Aorta (tissue), 5 donors: ENCODE data around the gene RNF111. TPM values are rescaled to one million over a fixed set of nuclear protein-coding genes. Genes with fewer than 3 reads are reported as not detected.

ENCODE experiments used
- ATAC-seq: fragments of 200-7000 bp; cut with Tn5 transposase; one replicate; pipeline ENCODE4 v1.9.1; 2022; ENCODE audit warnings: moderate library complexity; ENCODE audit not compliant: low FRiP score
- DNase-seq, 2 donors: peaks; one replicate each; pipeline ENCODE4 v3.0.0-alpha.2; 2020
- H3K27ac ChIP-seq, 2 donors: one replicate each; pipeline ENCODE4 v1.5.1; 2013; ENCODE audit warnings: low read length in 2 of 2, mild to moderate bottlenecking in 2 of 2, moderate library complexity in 2 of 2, control low read depth in 1 of 2, inconsistent platforms in 1 of 2, low read depth in 1 of 2
- H3K27me3 ChIP-seq, 2 donors: one replicate each; pipeline ENCODE4 v1.6.1; 2013; ENCODE audit warnings: control low read depth in 1 of 2, low read length in 1 of 2, mild to moderate bottlenecking in 1 of 2, moderate library complexity in 1 of 2; ENCODE audit not compliant: insufficient read depth in 2 of 2, control insufficient read depth in 1 of 2
- H3K36me3 ChIP-seq, 2 donors: one replicate each; pipeline ENCODE4 v1.6.1; 2013; ENCODE audit warnings: control low read depth in 1 of 2, low read length in 1 of 2, mild to moderate bottlenecking in 1 of 2; ENCODE audit not compliant: insufficient read depth in 2 of 2, control insufficient read depth in 1 of 2
- H3K4me1 ChIP-seq, 2 donors: one replicate each; pipeline ENCODE4 v1.6.1; 2013; ENCODE audit warnings: low read length in 2 of 2, control low read depth in 1 of 2, mild to moderate bottlenecking in 1 of 2, moderate library complexity in 1 of 2; ENCODE audit not compliant: insufficient read depth in 2 of 2, control insufficient read depth in 1 of 2
- H3K4me3 ChIP-seq, 2 donors: one replicate each; pipeline ENCODE4 v1.5.1; 2013; ENCODE audit warnings: low read length in 2 of 2, control low read depth in 1 of 2, mild to moderate bottlenecking in 1 of 2
- H3K9me3 ChIP-seq: one replicate; pipeline ENCODE4 v1.6.1; 2013; ENCODE audit warnings: mild to moderate bottlenecking, low read length; ENCODE audit not compliant: control insufficient read depth
- WGBS, 2 donors: extraction: QIAGEN DNeasy Blood & Tissue Kit; methylation state at CpG; one replicate each; pipeline ENCODE4 v1.1.7; 2013; 5-methylcytosine and 5-hydroxymethylcytosine counted together
- intact Hi-C, 2 donors: fragments of 100-400 bp; cut with DNase I; formaldehyde crosslinking; loops; one replicate each; pipeline versions ENCODE4 v1.14.2 to v1.15.0; 2022
- polyA plus RNA-seq, 2 donors: library from polyadenylated mRNA; stranded (reverse); fragments of 200-250 nt; gene quantifications; one replicate each; pipeline ENCODE4 v1.2.3, GENCODE V29; 2013
- total RNA-seq, 2 donors: library from RNA; stranded (reverse); fragmentation: NEBNext Ultra II Directional; extraction: Animal tissue kit (Norgen Biotek cat#: 25700); gene quantifications; one replicate each; pipeline ENCODE4 v1.2.1, GENCODE V29; 2021
- donor health status: healthy with polysubstance abuse.
- donor health status: Bipolar disorder and iron deficiency.
- donor health status: DM: no; HTN: no; CAD: no.
- donor health status: DM: no; HTN: no; CAD: no.
- donor health status: DM: yes; HTN: yes; CAD: no.

RNF111 gene
- total and polyA plus RNA-seq, 4 donors = 3.3 to 40.7 (median 19.4) TPM

GRCh38 chr15:58966698-58967097 lies 20.8 kb upstream of the RNF111 start:
- H3K4me1 ChIP-seq = no peaks in the 10 kb centered on the region
- H3K27me3 ChIP-seq = no peaks in the 10 kb centered on the region
- H3K4me3 ChIP-seq = no peak overlapping the region
- no peak overlapping the region for H3K27ac ChIP-seq
- intact Hi-C loops = no loop called here
- no peaks in the 10 kb centered on the region for H3K9me3 ChIP-seq
- WGBS, 2 donors = 83 to 86% methylated on average over 3 of the region's 3 CpGs
- no peak for DNase-seq
- no peaks in the 10 kb centered on the region for H3K36me3 ChIP-seq
- no peak for ATAC-seq

GRCh38 chr15:58967479-58967878 lies 20.0 kb upstream of the RNF111 start:
- Histone ChIP-seq H3K4me1 (no peaks in the 10 kb centered on the region), H3K9me3 (no peaks in the 10 kb centered on the region), H3K36me3 (no peaks in the 10 kb centered on the region), H3K4me3 (no peak overlapping the region), H3K27me3 (no peaks in the 10 kb centered on the region), H3K27ac (no peak overlapping the region)
- DNase-seq (no peak), ATAC-seq (no peak)
- 71 to 81% methylated on average over 2 of the region's 2 CpGs for WGBS, 2 donors
- intact Hi-C loops = no loop called here

GRCh38 chr15:58977887-58978286 lies 9.6 kb upstream of the RNF111 start:
- no peak for DNase-seq
- ATAC-seq = no peak
- H3K4me1 ChIP-seq = no peaks in the 10 kb centered on the region
- H3K4me3 ChIP-seq = no peak overlapping the region
- H3K36me3 ChIP-seq = no peaks in the 10 kb centered on the region
- no peaks in the 10 kb centered on the region for H3K27me3 ChIP-seq
- H3K27ac ChIP-seq = no peak overlapping the region
- intact Hi-C loops = loop anchor here in 1 of 2 donors (2.0 kb wide), 1 partner anchor 515 kb away; no protein-coding TSS in a partner anchor
- no peaks in the 10 kb centered on the region for H3K9me3 ChIP-seq

GRCh38 chr15:58980351-58980939 lies 7.0 kb upstream of the RNF111 start:
- intact Hi-C loops = loop anchor here in 1 of 2 donors (5.0 kb wide), 1 partner anchor 512 kb away; no protein-coding TSS in a partner anchor
- 2 to 3% methylated on average over 5 of the region's 5 CpGs for WGBS, 2 donors
- H3K27me3 ChIP-seq = no peaks in the 10 kb centered on the region
- no peaks in the 10 kb centered on the region for H3K9me3 ChIP-seq
- no peak for ATAC-seq
- H3K4me1 ChIP-seq = no peaks in the 10 kb centered on the region
- no peaks in the 10 kb centered on the region for H3K36me3 ChIP-seq
- DNase-seq = no peak
- H3K4me3 ChIP-seq = no peak overlapping the region
- H3K27ac ChIP-seq = no peak overlapping the region

- intact Hi-C loops = loop anchor here in 1 of 2 donors (5.0 kb wide), 1 partner anchor 510 kb away; no protein-coding TSS in a partner anchor
- Histone ChIP-seq H3K36me3 (no peaks in the 10 kb centered on the region), H3K4me1 (no peaks in the 10 kb centered on the region), H3K27me3 (no peaks in the 10 kb centered on the region), H3K27ac (no peak overlapping the region), H3K4me3 (no peak overlapping the region), H3K9me3 (no peaks in the 10 kb centered on the region)
- ATAC-seq (no peak), DNase-seq (no peak)
- 82 to 86% methylated on average over 5 to 6 of the region's 6 CpGs for WGBS, 2 donors
Observed at GRCh38 chr15:58981808-58982475, 5.5 kb upstream of the RNF111 start.

GRCh38 chr15:58983261-58983660 lies 4.2 kb upstream of the RNF111 start:
- WGBS, 2 donors = 75% methylated on average over 2 of the region's 2 CpGs
- ATAC-seq (no peak), DNase-seq (no peak)
- no peaks in the 10 kb centered on the region for H3K9me3 ChIP-seq
- no peaks in the 10 kb centered on the region for H3K4me1 ChIP-seq
- H3K27ac ChIP-seq = no peak overlapping the region
- intact Hi-C loops = loop anchor here in 1 of 2 donors (5.0 kb wide), 1 partner anchor 509 kb away; no protein-coding TSS in a partner anchor
- no peaks in the 10 kb centered on the region for H3K27me3 ChIP-seq
- H3K4me3 ChIP-seq = no peak overlapping the region
- no peaks in the 10 kb centered on the region for H3K36me3 ChIP-seq

- Histone ChIP-seq H3K4me3 (no peak overlapping the region), H3K9me3 (no peaks in the 10 kb centered on the region), H3K36me3 (no peaks in the 10 kb centered on the region), H3K4me1 (no peaks in the 10 kb centered on the region), H3K27ac (no peak overlapping the region), H3K27me3 (no peaks in the 10 kb centered on the region)
- 39 to 41% methylated on average over 4 of the region's 4 CpGs for WGBS, 2 donors
- intact Hi-C loops = no loop called here
- DNase-seq = no peak
- ATAC-seq = no peak
Observed at GRCh38 chr15:58985443-58985842, 2.0 kb upstream of the RNF111 start.

- Histone ChIP-seq H3K27ac (no peak overlapping the region), H3K4me1 (no peaks in the 10 kb centered on the region), H3K4me3 (peak overlapping the region; percentile 83 to 94), H3K9me3 (no peaks in the 10 kb centered on the region), H3K27me3 (no peaks in the 10 kb centered on the region), H3K36me3 (no peaks in the 10 kb centered on the region)
- intact Hi-C loops = no loop called here
- ATAC-seq (no peak), DNase-seq (no peak)
- WGBS, 2 donors = 16 to 19% methylated on average over 9 of the region's 9 CpGs
Observed at GRCh38 chr15:58987036-58987435, 427 bp upstream of the RNF111 start.
